ENCODE data around the gene CIRBP. TPM values are rescaled to one million over a fixed set of nuclear protein-coding genes. Genes with fewer than 3 reads are reported as not detected.

Gene CIRBP
- total and polyA plus RNA-seq, 2 donors (not counting 1 experiment from before 2014, with no cell fraction given): 643 to 1,164 TPM

- H3K27ac Mint-ChIP-seq: no peak overlapping the region
- Histone ChIP-seq H3K9me3 (ENCODE audit: control extremely low read depth in 1 of 3, control insufficient read depth in 2 of 3, insufficient read depth in 1 of 3, low read length in 2 of 3) (peaks cover 0 to 9% (median 0%) of the 10 kb centered on the region in 3 donors), H3K79me2 (ENCODE audit: control insufficient read depth, insufficient read depth, low read length) (no peaks in the 10 kb centered on the region), H3K36me3 (replicated peaks in 1 of 2; ENCODE audit: control extremely low read depth in 1 of 2, control insufficient read depth in 1 of 2, extremely low read depth in 1 of 2, insufficient read depth in 2 of 2, low read length in 1 of 2) (no peaks in the 10 kb centered on the region), H3K9ac (ENCODE audit: low read length) (no peak overlapping the region), H2AFZ (ENCODE audit: insufficient read depth, low read depth, low read length, poor library complexity, severe bottlenecking) (no peak overlapping the region), H3K4me2 (replicated peaks; ENCODE audit: low read depth, low read length, poor library complexity, severe bottlenecking) (no peak overlapping the region), H3K27ac (ENCODE audit: low read length in 2 of 2) (no peak overlapping the region), H3K4me1 (ENCODE audit: control insufficient read depth in 2 of 2, insufficient read depth in 2 of 2, low read length in 2 of 2) (peaks cover 8 to 9% of the 10 kb centered on the region in 2 donors), H3K4me3 (ENCODE audit: control extremely low read depth in 1 of 5, extremely low read depth in 1 of 5, insufficient read depth in 1 of 5, low read depth in 2 of 5, low read length in 4 of 5) (no peak overlapping the region), H4K20me1 (ENCODE audit: control insufficient read depth, insufficient read depth, low read length, poor library complexity, severe bottlenecking) (no peaks in the 10 kb centered on the region), H3K27me3 (replicated peaks in 1 of 4; ENCODE audit: control extremely low read depth in 1 of 4, control insufficient read depth in 3 of 4, insufficient read depth in 4 of 4, low read length in 3 of 4) (peaks cover 0 to 15% (median 3%) of the 10 kb centered on the region in 4 experiments)
- ChIA-PET CTCF (no interaction called here), POLR2A (no interaction called here)
- no peak for TF ChIP-seq EZH2 (IDR thresholded peaks at IDR 0.05; ENCODE audit: borderline replicate concordance, insufficient read depth, low read depth, low read length, poor library complexity, severe bottlenecking)
- no peak for TF ChIP-seq CTCF (IDR thresholded peaks at IDR 0.05)
- peaks cover 5% of the 10 kb centered on the region for H3K4me1 Mint-ChIP-seq
- WGBS (ENCODE audit: insufficient coverage): 90% methylated on average over 25 of the region's 34 CpGs
- intact Hi-C loops (cut with micrococcal nuclease): no loop called here
- peaks cover 11% of the 10 kb centered on the region for H3K27me3 Mint-ChIP-seq
- DNase-seq: no peak
- no peak overlapping the region for H3K4me3 Mint-ChIP-seq
- no peaks in the 10 kb centered on the region for H3K9me3 Mint-ChIP-seq (ENCODE audit: insufficient read depth)
- ATAC-seq (ENCODE audit: low read depth): no peak
Measured at GRCh38 chr19:1299801-1300200, 30.7 kb downstream of the CIRBP start.

DNA sequence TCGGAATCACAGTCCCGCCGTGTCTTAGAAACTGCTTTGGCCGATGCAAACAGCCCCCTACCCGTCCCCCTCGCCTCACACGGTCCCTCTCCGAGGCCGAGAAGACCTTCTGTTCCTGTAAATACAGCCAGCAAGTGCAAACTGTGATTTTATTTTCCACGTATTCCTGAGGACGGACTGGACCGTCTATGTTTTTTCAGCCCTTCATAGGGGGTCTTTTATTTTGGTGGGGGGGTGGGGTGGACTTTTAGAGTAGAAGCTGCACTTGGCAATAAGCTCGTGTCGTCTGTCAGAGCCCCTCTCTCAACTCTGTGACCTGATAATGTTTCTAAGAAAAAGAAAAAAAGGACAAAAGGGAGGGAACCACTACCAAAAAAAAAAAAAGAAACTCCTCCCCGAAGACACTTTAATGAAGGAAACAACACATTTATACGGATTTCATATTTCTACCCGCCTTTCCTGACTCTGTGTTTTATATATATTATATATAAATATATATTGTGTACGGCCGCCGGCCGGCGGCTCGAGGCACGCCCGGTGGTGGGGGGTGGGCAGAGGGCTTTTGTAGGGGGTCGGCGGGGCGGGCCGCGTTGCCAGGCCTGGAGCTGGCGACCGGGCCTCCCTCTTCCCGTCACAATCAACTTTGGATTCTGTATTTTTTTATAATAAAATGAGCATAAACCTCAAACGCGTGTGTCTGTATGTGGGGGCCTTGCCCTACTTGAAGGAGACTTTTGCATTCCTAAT, 31.8 kb downstream of the CIRBP start:
- no peak overlapping the region for H3K27ac ChIP-seq (ENCODE audit: low read length in 2 of 2)
- intact Hi-C loops (cut with micrococcal nuclease): no loop called here
- no peaks in the 10 kb centered on the region for H3K36me3 ChIP-seq (replicated peaks in 1 of 2; ENCODE audit: control extremely low read depth in 1 of 2, control insufficient read depth in 1 of 2, extremely low read depth in 1 of 2, insufficient read depth in 2 of 2, low read length in 1 of 2)
- H3K4me1 Mint-ChIP-seq: peaks cover 5% of the 10 kb centered on the region
- no peak overlapping the region for H3K27ac Mint-ChIP-seq
- no peak overlapping the region for H3K4me3 Mint-ChIP-seq
- 90% methylated on average over 12 of the region's 35 CpGs for WGBS (ENCODE audit: insufficient coverage)
- no peak overlapping the region for H3K4me3 ChIP-seq (ENCODE audit: control extremely low read depth in 1 of 5, extremely low read depth in 1 of 5, insufficient read depth in 1 of 5, low read depth in 2 of 5, low read length in 4 of 5)
- H4K20me1 ChIP-seq (ENCODE audit: control insufficient read depth, insufficient read depth, low read length, poor library complexity, severe bottlenecking): no peaks in the 10 kb centered on the region
- DNase-seq (no peak), ATAC-seq (ENCODE audit: low read depth) (no peak)
- no peaks in the 10 kb centered on the region for H3K9me3 Mint-ChIP-seq (ENCODE audit: insufficient read depth)
- peaks cover 10% of the 10 kb centered on the region for H3K27me3 Mint-ChIP-seq
- H3K9ac ChIP-seq (ENCODE audit: low read length): no peak overlapping the region
- H3K79me2 ChIP-seq (ENCODE audit: control insufficient read depth, insufficient read depth, low read length): no peaks in the 10 kb centered on the region
- no peak overlapping the region for H2AFZ ChIP-seq (ENCODE audit: insufficient read depth, low read depth, low read length, poor library complexity, severe bottlenecking)
- ChIA-PET POLR2A (no interaction called here), CTCF (interaction anchor here (1.0 kb wide), 1 partner anchor 27 kb away, joined by 3 read pairs; no protein-coding TSS in a partner anchor)
- H3K4me2 ChIP-seq (replicated peaks; ENCODE audit: low read depth, low read length, poor library complexity, severe bottlenecking): no peak overlapping the region
- H3K4me1 ChIP-seq (ENCODE audit: control insufficient read depth in 2 of 2, insufficient read depth in 2 of 2, low read length in 2 of 2): no peaks in the 10 kb centered on the region
- peaks cover 0 to 7% (median 0%) of the 10 kb centered on the region in 4 experiments for H3K27me3 ChIP-seq (replicated peaks in 1 of 4; ENCODE audit: control extremely low read depth in 1 of 4, control insufficient read depth in 3 of 4, insufficient read depth in 4 of 4, low read length in 3 of 4)
- H3K9me3 ChIP-seq (ENCODE audit: control extremely low read depth in 1 of 3, control insufficient read depth in 2 of 3, insufficient read depth in 1 of 3, low read length in 2 of 3): peaks cover 0 to 6% (median 0%) of the 10 kb centered on the region in 3 donors
- TF ChIP-seq CTCF (IDR thresholded peaks at IDR 0.05): no peak
- TF ChIP-seq EZH2 (IDR thresholded peaks at IDR 0.05; ENCODE audit: borderline replicate concordance, insufficient read depth, low read depth, low read length, poor library complexity, severe bottlenecking): no peak
